Subcutaneous abdominal adipose tissue (tissue), 5 donors: Measurements from ENCODE around the gene UBL4A.
A peak's percentile ranks its signal among the peaks of the same experiment; 100 is the strongest.

Experiments
- H3K27ac ChIP-seq: one replicate; pipeline ENCODE4 v1.7.0; 2013; ENCODE audit warnings: low read depth, mild to moderate bottlenecking, inconsistent platforms, low read length, moderate library complexity
- H3K27me3 ChIP-seq, 5 donors: one replicate each; pipeline ENCODE4 v1.7.0; 2013; ENCODE audit warnings: low read length in 5 of 5, inconsistent platforms in 1 of 5; ENCODE audit not compliant: control insufficient read depth in 5 of 5, insufficient read depth in 4 of 5
- H3K36me3 ChIP-seq, 5 donors: one replicate each; pipeline ENCODE4 v1.7.0; 2013; ENCODE audit warnings: low read length in 5 of 5; ENCODE audit not compliant: control insufficient read depth in 5 of 5, insufficient read depth in 5 of 5
- H3K4me1 ChIP-seq, 5 donors: one replicate each; pipeline ENCODE4 v1.7.0; 2013; ENCODE audit warnings: low read length in 5 of 5, mild to moderate bottlenecking in 3 of 5, moderate library complexity in 1 of 5; ENCODE audit not compliant: control insufficient read depth in 5 of 5, insufficient read depth in 5 of 5
- H3K4me3 ChIP-seq, 5 donors: one replicate each; pipeline ENCODE4 v1.7.0; 2013; ENCODE audit warnings: low read length in 5 of 5, low read depth in 1 of 5
- H3K9ac ChIP-seq, 5 donors: one replicate each; pipeline ENCODE4 v1.7.0; 2013; ENCODE audit warnings: low read length in 5 of 5, mild to moderate bottlenecking in 4 of 5, moderate library complexity in 3 of 5
- H3K9me3 ChIP-seq, 5 donors: one replicate each; pipeline ENCODE4 v1.7.0; 2013; ENCODE audit warnings: low read length in 5 of 5; ENCODE audit not compliant: control insufficient read depth in 5 of 5
- donor health status: healthy.
- donor health status: healthy.
- donor health status: healthy.
- donor health status: healthy.
- donor health status: healthy.

The UBL4A gene

DNA sequence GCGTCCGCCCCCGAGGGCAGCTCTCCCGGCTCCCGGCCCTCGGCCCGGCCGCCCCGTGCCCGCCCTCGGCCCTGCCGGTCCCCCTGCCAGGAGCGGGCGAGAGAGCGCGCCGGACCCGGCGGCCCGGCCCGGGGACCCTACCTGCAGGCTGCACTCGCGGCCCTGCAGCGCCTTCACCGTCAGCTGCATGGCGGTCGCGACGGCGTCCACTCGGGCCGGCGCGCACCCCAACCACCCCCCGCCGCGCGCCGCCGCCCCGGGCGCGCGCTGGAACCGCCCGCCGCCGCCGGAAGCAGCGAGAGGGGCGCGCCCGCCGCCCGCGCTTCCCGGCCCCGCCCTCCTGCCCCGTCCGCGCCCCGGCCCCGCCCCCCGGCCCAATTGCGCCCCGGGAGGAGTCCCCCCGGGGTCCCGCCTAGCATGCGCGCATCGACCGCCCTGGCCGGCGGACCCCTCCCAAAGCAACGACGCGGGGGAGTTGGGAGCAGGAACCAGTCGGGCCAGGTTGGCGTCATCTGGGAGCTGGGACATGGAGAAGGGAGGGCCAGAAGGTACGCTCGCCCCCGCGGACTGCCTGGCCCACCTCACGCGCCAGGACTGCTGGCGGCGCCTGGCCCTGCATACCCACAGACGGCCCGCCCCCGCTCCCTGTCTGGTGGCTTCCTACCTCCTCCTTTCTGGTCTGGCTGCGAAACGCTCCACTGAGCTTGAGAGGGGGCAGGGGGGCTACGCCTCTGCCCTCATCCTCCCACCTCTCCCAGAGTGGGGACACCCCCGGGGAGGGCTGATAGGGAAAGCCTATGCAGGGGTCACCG is at the start of gene UBL4A:
Gene UBL4A, minus strand, starts transcription at position 220 of the 812 bp plus-strand sequence. Its CDS starts 31 bp downstream, at position 189.
- Histone ChIP-seq H3K4me1 (peaks cover 0 to 50% (median 31%) of the 10 kb centered on the region in 5 donors), H3K4me3 (peak within 1 kb of the TSS in 4 of 5 donors; percentile 50 to 68 (median 58)), H3K9me3 (peaks cover 0 to 3% (median 0%) of the 10 kb centered on the region in 5 donors), H3K27ac (peak within 1 kb of the TSS; percentile 41), H3K36me3 (peaks cover 0 to 26% (median 15%) of the 10 kb centered on the region in 5 donors), H3K9ac (peak within 1 kb of the TSS in 3 of 5 donors; percentile 43 to 46 (median 43)), H3K27me3 (peaks cover 0 to 12% (median 12%) of the 10 kb centered on the region in 5 donors)

DNA sequence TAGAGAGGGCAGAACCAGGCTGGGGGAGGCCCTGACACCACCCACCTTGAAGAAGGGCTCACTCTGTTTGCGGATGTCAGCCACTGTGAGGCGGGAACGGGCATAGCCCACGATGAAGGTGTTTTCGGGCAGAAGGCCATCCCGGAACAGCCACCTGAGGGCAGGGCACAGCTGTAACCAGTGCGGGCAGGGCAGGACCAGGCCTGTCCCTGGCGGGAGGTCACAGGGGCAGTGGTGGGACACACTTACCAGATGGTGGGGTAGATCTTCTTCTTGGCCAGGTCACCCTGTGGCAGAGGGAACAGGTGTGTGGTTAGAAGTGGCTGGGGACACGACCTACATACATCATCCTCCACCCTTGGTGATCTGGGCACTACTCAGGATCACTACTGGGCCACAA is 49.5 kb upstream of the UBL4A start:
- no peaks in the 10 kb centered on the region for H3K9me3 ChIP-seq
- no peak overlapping the region for H3K27ac ChIP-seq
- no peak overlapping the region for H3K9ac ChIP-seq
- H3K4me3 ChIP-seq, result no peak overlapping the region
- H3K27me3 ChIP-seq, result peaks cover 0 to 11% (median 4%) of the 10 kb centered on the region in 5 donors
- peaks cover 0 to 9% (median 5%) of the 10 kb centered on the region in 5 donors for H3K4me1 ChIP-seq
- peaks cover 0 to 41% (median 22%) of the 10 kb centered on the region in 5 donors for H3K36me3 ChIP-seq

DNA sequence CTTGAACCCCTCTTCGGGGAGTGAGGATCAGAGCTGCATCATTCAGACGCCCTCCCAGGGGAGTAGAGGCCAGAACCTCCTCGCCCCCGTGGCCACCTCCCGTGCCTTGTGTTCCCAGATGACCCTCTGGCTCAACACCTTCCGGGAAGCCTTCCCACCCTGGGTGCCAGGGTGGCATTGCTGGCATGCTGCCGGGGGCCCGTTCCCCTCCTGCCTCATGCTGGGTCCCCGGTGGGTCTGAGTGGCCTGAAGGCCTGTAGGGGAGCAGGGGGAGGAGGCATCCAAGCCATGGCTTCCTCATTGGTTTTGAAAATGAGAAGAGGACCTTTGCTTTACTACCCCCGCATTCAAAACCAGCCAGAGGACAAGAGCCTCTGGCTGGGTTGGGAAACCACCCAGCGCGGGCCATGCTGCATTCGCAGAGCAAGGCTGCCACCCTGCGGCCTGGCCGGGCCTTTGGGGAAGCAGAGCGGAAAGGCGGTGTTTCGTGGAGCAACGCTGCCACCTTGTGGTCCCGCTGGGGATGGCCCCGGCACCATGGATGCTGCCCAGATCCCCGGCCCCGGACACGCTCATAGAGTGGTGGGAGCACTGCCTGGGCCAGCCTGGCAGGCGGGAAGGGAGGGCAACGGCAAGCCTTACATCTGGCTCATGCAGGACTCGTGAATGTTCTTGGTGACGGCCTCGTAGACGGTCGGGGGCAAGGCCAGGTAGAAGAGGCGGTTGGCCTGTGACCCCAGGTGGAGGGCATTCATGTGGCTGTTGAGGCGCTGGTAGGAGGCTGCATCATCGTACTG is 48.3 kb upstream of the UBL4A start:
- peaks cover 0 to 10% (median 6%) of the 10 kb centered on the region in 5 donors for H3K27me3 ChIP-seq
- H3K4me1 ChIP-seq, result peaks cover 0 to 9% (median 5%) of the 10 kb centered on the region in 5 donors
- H3K36me3 ChIP-seq, result peaks cover 0 to 39% (median 22%) of the 10 kb centered on the region in 5 donors
- no peak overlapping the region for H3K4me3 ChIP-seq
- H3K27ac ChIP-seq, result peak overlapping the region; percentile 62
- H3K9me3 ChIP-seq, result no peaks in the 10 kb centered on the region
- peak overlapping the region in 1 of 5 donors; percentile 6 for H3K9ac ChIP-seq

DNA sequence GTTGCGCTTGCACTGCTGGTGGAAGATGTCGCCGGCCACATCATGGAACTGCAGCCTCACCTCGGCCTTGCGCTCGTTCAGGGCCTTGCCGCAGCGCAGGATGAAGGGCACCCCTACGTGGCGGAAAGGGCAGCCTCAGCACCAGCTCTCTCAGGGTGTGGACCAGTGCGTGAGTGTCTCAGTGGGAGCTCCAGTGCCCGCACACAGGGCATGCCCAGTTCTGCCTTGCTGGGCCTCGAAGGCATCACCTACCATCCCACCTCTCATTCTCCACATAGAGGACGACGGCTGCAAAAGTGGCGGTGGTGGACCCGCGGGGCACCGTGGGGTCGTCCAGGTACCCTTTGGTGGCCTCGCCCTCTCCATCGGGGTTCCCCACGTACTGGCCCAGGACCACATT is 46.3 kb upstream of the UBL4A start:
- Histone ChIP-seq H3K27ac (no peak overlapping the region), H3K27me3 (peaks cover 0 to 10% (median 6%) of the 10 kb centered on the region in 5 donors), H3K36me3 (peaks cover 0 to 39% (median 22%) of the 10 kb centered on the region in 5 donors), H3K4me3 (no peak overlapping the region), H3K9ac (no peak overlapping the region), H3K9me3 (no peaks in the 10 kb centered on the region), H3K4me1 (peaks cover 0 to 9% (median 5%) of the 10 kb centered on the region in 5 donors)

DNA sequence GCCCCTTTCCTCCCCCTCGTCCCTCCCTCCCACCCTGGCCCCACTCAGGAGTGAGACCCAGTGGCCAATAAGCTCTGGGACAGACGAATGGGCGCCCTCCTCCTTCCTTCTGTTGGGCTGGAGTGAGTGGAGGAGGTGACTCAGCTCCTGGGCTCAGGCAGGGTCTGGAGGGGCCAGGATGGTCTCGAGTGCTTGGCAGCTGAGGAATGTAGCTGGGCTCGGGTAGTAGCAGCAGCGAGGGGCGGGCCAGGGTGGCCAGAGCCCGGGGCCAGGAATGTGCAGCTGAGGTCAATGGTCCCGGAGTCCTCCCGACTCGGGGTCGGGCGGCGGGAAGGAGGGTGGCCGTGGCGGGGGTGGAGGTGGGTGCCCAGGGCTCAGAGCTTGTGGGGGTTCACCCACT is 45.2 kb upstream of the UBL4A start:
- no peaks in the 10 kb centered on the region for H3K9me3 ChIP-seq
- H3K27ac ChIP-seq, result no peak overlapping the region
- peaks cover 0 to 39% (median 22%) of the 10 kb centered on the region in 5 donors for H3K36me3 ChIP-seq

DNA sequence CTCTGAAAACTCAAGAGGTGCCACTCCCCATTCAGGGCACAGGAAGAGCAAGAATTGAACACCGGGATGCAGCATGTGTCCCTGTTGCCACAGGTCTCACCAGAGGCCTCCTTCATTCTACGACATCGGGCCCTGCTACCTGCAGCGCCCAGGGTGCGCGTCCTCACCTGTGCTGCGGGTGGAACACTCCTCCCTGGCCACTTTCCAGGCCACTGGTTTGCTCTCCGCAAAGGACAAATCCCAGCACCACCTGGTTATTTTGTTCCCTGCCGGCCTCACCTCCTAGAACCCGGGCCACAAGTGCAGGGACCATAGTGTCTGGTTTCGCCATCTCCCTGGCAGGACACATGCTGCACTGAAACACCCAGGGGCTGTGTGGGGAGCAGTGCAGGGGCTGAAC is 43.9 kb upstream of the UBL4A start:
- H3K9ac ChIP-seq, result no peak overlapping the region
- H3K4me1 ChIP-seq, result peaks cover 1 to 15% (median 14%) of the 10 kb centered on the region in 5 donors
- no peaks in the 10 kb centered on the region for H3K9me3 ChIP-seq
- no peak overlapping the region for H3K4me3 ChIP-seq
- H3K36me3 ChIP-seq, result peaks cover 0 to 32% (median 22%) of the 10 kb centered on the region in 5 donors
- peaks cover 0 to 10% (median 6%) of the 10 kb centered on the region in 5 donors for H3K27me3 ChIP-seq
- H3K27ac ChIP-seq, result no peak overlapping the region

More for the DNA sequence above, 45.2 kb upstream of the UBL4A start:
- Histone ChIP-seq H3K9ac (no peak overlapping the region), H3K27me3 (peaks cover 0 to 14% (median 10%) of the 10 kb centered on the region in 5 donors), H3K4me3 (no peak overlapping the region), H3K4me1 (peaks cover 1 to 15% (median 14%) of the 10 kb centered on the region in 5 donors)

DNA sequence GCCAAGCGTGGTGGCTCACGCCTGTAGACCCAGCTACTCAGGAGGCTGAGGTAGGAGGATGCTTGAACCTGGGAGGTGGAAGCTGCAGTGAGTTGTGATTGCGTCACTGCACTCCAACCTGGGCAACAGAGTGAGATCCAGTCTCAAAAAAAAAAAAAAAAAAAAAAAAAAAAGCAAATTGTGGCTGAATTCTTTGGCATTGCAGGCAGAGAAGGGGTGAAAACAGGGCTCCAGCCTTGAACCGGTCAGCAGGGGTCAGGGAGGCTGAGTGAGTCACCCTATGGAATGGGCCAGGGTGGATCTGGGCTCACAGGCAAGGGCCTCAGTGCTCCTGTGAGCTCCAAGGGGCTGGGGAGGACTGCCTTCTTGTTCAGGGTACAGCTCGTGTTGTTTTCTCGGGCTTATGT is 42.8 kb upstream of the UBL4A start:
- peaks cover 0 to 10% (median 6%) of the 10 kb centered on the region in 5 donors for H3K27me3 ChIP-seq
- no peak overlapping the region for H3K9ac ChIP-seq
- no peak overlapping the region for H3K27ac ChIP-seq
- no peaks in the 10 kb centered on the region for H3K9me3 ChIP-seq
- peaks cover 1 to 10% (median 6%) of the 10 kb centered on the region in 5 donors for H3K4me1 ChIP-seq
- H3K36me3 ChIP-seq, result peaks cover 0 to 28% (median 21%) of the 10 kb centered on the region in 5 donors
- no peak overlapping the region for H3K4me3 ChIP-seq

DNA sequence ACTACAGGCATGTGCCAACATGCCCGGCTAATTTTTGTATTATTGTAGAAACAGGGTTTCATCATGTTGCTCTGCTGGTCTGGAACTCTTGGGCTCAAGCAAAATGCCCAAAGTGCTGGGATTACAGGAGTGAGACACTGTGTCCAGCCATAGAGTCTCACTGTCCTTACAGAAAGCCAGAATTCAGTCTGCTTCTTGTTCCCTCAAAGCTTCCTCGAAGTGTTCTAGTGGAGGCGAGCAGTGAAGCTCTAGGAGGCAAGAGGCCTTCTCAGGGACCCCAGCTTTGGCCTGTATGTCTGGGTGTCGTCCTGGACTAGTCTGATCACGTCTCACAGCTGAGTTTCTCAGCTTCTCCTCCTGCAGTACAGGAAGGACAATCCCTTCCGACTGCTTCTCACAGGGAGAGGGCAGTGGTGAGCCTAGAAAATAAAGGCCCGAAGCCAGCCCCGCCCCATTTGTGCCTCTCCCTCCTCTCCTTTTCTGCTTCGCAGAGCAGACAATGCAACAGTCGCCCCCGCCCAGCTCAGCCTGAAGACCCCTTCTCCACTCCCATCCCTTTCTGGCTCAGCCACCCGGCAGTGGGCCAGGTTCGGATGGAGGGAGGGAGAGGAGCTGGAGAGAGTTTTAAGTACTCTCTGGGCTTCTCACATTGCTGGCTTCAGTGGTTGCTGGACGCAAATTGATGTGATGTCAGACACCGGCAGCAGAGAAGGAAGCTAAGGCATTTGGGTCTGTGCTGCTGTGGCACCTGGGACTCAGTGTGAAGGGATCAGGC is 40.7 kb upstream of the UBL4A start:
- Histone ChIP-seq H3K36me3 (peaks cover 0 to 8% (median under 1%) of the 10 kb centered on the region in 5 donors), H3K27ac (peak overlapping the region; percentile 27), H3K9ac (peak overlapping the region; percentile 21 to 65 (median 48)), H3K4me3 (peak overlapping the region in 4 of 5 donors; percentile 42 to 69 (median 46)), H3K27me3 (peaks cover 0 to 8% (median 6%) of the 10 kb centered on the region in 5 donors), H3K9me3 (no peaks in the 10 kb centered on the region), H3K4me1 (peaks cover 1 to 10% (median 5%) of the 10 kb centered on the region in 5 donors)
